ENCODE results near the gene CGN.

The CGN gene

DNA sequence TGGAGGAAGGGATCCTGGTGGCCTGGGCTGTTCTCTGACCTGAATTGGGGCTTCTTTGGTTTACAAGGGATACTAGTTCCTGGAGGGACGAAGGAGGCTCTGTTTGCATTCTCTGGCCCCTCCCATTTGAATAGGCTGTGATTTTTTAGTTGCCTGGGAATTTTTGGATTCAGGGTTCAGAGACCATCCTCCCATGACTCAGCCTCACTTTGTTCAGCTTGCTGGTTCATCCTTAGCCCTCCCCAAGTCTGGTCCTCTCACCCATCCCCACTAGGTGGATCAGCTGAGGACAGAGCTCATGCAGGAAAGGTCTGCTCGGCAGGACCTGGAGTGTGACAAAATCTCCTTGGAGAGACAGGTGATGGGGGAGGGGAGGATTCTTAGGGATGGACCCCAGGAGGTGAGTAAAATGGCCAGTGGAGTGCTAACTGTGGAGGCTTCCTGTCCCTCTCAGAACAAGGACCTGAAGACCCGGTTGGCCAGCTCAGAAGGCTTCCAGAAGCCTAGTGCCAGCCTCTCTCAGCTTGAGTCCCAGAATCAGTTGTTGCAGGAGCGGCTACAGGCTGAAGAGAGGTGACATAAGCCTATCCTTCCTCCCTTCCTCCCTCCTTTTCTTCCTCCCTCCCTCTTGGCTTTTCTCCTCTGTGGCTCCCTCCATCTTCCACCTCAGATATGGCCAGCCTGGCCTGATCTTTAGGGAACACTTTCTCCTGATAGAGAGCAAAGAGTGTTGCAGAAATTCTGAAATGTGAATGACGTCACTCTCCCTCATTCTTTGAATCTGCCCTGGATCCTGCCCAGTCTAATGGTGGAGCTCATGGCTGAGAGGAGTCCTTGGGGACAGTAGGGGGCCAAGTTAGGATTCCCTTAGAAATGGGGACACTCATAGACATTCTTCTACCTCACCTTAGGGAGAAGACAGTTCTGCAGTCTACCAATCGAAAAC is 24.4 kb downstream of the CGN start:
- no peaks in the 10 kb centered on the region for H3K27me3 ChIP-seq (ENCODE audit: insufficient read depth, poor library complexity, severe bottlenecking)

DNA sequence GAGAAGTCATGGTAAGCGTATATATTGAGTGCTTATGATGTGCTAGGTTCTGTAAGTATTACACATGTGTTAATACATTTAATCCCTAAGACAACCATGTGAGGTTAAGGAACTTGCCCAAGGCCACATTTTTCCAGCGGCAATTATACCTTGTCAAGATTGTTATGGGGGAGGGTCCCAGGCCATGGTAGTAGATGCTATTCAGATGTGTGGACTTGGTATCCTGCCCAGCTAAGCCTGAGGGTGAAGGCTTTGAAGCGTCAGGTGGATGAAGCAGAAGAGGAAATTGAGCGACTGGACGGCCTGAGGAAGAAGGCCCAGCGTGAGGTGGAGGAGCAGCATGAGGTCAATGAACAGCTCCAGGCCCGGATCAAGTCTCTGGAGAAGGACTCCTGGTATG is 25.3 kb downstream of the CGN start:
- no peaks in the 10 kb centered on the region for H3K27me3 ChIP-seq (ENCODE audit: insufficient read depth, poor library complexity, severe bottlenecking)
- H3K27ac ChIP-seq (replicated peaks) = no peak overlapping the region
- no peak for TF ChIP-seq GABPA (IDR thresholded peaks at IDR 0.05; ENCODE audit: low read depth)
- TF ChIP-seq, protein P1, sequence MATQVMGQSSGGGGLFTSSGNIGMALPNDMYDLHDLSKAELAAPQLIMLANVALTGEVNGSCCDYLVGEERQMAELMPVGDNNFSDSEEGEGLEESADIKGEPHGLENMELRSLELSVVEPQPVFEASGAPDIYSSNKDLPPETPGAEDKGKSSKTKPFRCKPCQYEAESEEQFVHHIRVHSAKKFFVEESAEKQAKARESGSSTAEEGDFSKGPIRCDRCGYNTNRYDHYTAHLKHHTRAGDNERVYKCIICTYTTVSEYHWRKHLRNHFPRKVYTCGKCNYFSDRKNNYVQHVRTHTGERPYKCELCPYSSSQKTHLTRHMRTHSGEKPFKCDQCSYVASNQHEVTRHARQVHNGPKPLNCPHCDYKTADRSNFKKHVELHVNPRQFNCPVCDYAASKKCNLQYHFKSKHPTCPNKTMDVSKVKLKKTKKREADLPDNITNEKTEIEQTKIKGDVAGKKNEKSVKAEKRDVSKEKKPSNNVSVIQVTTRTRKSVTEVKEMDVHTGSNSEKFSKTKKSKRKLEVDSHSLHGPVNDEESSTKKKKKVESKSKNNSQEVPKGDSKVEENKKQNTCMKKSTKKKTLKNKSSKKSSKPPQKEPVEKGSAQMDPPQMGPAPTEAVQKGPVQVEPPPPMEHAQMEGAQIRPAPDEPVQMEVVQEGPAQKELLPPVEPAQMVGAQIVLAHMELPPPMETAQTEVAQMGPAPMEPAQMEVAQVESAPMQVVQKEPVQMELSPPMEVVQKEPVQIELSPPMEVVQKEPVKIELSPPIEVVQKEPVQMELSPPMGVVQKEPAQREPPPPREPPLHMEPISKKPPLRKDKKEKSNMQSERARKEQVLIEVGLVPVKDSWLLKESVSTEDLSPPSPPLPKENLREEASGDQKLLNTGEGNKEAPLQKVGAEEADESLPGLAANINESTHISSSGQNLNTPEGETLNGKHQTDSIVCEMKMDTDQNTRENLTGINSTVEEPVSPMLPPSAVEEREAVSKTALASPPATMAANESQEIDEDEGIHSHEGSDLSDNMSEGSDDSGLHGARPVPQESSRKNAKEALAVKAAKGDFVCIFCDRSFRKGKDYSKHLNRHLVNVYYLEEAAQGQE (IDR thresholded peaks at IDR 0.05; ENCODE audit: insufficient replicate concordance, low read depth) = no peak
- TF ChIP-seq SPI1 (IDR thresholded peaks at IDR 0.05; ENCODE audit: borderline replicate concordance, low read depth) = no peak
- TF ChIP-seq POLR2AphosphoS5 (IDR thresholded peaks at IDR 0.05; ENCODE audit: low read depth) = no peak

More for the DNA sequence above, 24.4 kb downstream of the CGN start:
- TF ChIP-seq, protein P1 (IDR thresholded peaks at IDR 0.05; ENCODE audit: insufficient replicate concordance, low read depth) = no peak
- TF ChIP-seq SPI1 (IDR thresholded peaks at IDR 0.05; ENCODE audit: borderline replicate concordance, low read depth) (no peak), POLR2AphosphoS5 (IDR thresholded peaks at IDR 0.05; ENCODE audit: low read depth) (no peak), CTCF (IDR thresholded peaks at IDR 0.05; ENCODE audit: insufficient read depth, low read length) (no peak), GABPA (IDR thresholded peaks at IDR 0.05; ENCODE audit: low read depth) (no peak)
- H3K27ac ChIP-seq (replicated peaks) = no peak overlapping the region
- no peak overlapping the region for H3K4me3 ChIP-seq (replicated peaks; ENCODE audit: insufficient read depth, low read length)
- no peak for DNase-seq (ENCODE audit: low read depth in 1 of 2, low spot score in 1 of 2)

GRCh38 chr1:151537112-151537511 is 25.9 kb downstream of the CGN start:
- Histone ChIP-seq H3K27me3 (ENCODE audit: insufficient read depth, poor library complexity, severe bottlenecking) (no peaks in the 10 kb centered on the region), H3K4me3 (replicated peaks; ENCODE audit: insufficient read depth, low read length) (no peak overlapping the region), H3K27ac (replicated peaks) (no peak overlapping the region)
- TF ChIP-seq POLR2AphosphoS5 (IDR thresholded peaks at IDR 0.05; ENCODE audit: low read depth) (no peak), SPI1 (IDR thresholded peaks at IDR 0.05; ENCODE audit: borderline replicate concordance, low read depth) (no peak), GABPA (IDR thresholded peaks at IDR 0.05; ENCODE audit: low read depth) (no peak), CTCF (IDR thresholded peaks at IDR 0.05; ENCODE audit: insufficient read depth, low read length) (no peak)
- TF ChIP-seq, protein P1 (IDR thresholded peaks at IDR 0.05; ENCODE audit: insufficient replicate concordance, low read depth) = no peak
- DNase-seq (ENCODE audit: low read depth in 1 of 2, low spot score in 1 of 2) = no peak

More for the DNA sequence above, 25.3 kb downstream of the CGN start:
- DNase-seq (ENCODE audit: low read depth in 1 of 2, low spot score in 1 of 2) = no peak
- H3K4me3 ChIP-seq (replicated peaks; ENCODE audit: insufficient read depth, low read length) = no peak overlapping the region

Measured in HL-60 (cell line).